Left cardiac atrium (tissue), 4 donors: ENCODE measurements around the gene ANKRD2. TPM values are rescaled to one million over a fixed set of nuclear protein-coding genes. Genes with fewer than 3 reads are reported as not detected.
A peak's percentile ranks its signal among the peaks of the same experiment; 100 is the strongest.
"Not testable (repeated sequence)": the region's sequence is repeated elsewhere in the genome, so short reads cannot be mapped to it uniquely, and the experiment has no call there.

ENCODE experiments used
- ATAC-seq, 2 donors: fragments of 200-7000 bp; cut with Tn5 transposase; one replicate each; pipeline ENCODE4 v1.9.1; 2020; ENCODE audit warnings: mild to moderate bottlenecking in 2 of 2, moderate library complexity in 2 of 2
- DNase-seq: peaks from one replicate; pipeline ENCODE4 v3.0.0-alpha.2; 2020
- intact Hi-C, 2 donors: fragments of 100-400 bp; cut with DNase I; formaldehyde crosslinking; loops; one replicate each; pipeline versions ENCODE4 v1.14.1 to v1.15.1; 2022 to 2023
- long read RNA-seq: library from polyadenylated mRNA; unstranded; transcript quantifications from one replicate; pipeline ENCODE4 v2.0.0, GENCODE V29; 2021
- total RNA-seq, 2 donors: library from RNA; stranded (reverse); fragmentation: NEBNext Ultra II Directional; extraction: Animal tissue kit (Norgen Biotek cat#: 25700); gene quantifications; one replicate each; pipeline ENCODE4 v1.2.1, GENCODE V29; 2021
- donor health status: DM: no; HTN: yes; CAD: no.
- donor health status: DM: no; HTN: yes; CAD: no; lungs with severe emphysema.
- donor health status: DM: yes; HTN: yes; CAD: no.
- donor health status: Dilated cardiomyopathy.

ANKRD2 gene
- total RNA-seq, result 10 to 100 TPM; 11.8 to 54.6 TPM
- long read RNA-seq, transcript ANKRD2-202 (9 exons, 1,449 nt), result major isoform, 7 of 10 reads
- long read RNA-seq, partial matches to known transcripts, result 3 of 10 reads
- long read RNA-seq, other reads (novel, unspliced or antisense), result 0 of 10 reads

- ATAC-seq, result peak; percentile 71 to 82
- intact Hi-C loops, result loop anchor here (2.0 to 5.0 kb wide), 2 partner anchors 38 to 40 kb away; no protein-coding TSS in a partner anchor
These were observed at the start of gene ANKRD2 for GRCh38 chr10:97572214-97572989. TSS of gene ANKRD2 (plus strand) at chr10:97572779. CDS start at chr10:97572789, 10 bp downstream.

DNA sequence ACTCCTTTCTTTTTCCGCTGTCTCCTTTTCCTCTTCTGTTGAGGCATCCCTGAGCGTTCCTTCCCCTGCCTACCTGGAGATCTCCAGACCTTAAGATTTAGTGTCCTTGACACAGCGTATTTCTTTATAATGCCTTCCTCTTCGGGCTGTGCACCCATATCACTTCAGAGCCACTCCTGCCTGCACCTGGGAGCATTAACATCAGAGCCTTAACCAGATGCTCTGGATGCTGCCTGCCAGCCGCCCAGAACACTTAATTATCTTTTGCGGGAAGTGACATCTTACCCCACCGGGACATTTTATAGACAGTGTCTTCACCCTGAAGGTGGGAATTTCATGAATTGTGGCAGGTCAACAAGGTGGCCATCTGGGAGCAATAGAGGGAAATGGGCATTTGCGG, 49.6 kb upstream of the ANKRD2 start:
- DNase-seq, result no peak
- ATAC-seq, result no peak
- intact Hi-C loops, result no loop called here

More at GRCh38 chr10:97572214-97572989, at the start of gene ANKRD2:
- DNase-seq, result peak; percentile 90

- intact Hi-C loops, result no loop called here
- ATAC-seq (no peak), DNase-seq (no peak)
These were observed 47.5 kb upstream of the ANKRD2 start for GRCh38 chr10:97525086-97525485.

DNA sequence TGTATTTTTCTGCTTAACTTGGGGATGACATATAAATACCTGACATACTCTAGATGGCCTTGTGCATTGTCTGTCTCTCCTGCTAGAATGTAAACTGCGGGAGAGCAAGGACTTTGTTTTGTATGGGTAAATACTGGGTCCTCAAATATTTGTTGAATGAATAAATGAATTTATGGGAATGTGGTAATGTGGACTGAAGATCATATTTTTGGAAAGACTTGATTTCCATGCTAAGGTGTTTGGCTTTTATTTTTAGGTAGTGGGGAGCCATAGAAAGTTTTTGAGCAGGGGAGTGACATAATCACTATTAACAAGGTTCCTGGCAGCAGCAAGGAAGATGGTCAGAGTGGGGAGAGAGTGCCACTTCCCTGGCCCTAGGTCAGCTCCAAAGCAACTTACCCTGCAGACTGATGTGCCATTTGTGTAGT, 46.9 kb upstream of the ANKRD2 start:
- no peak for DNase-seq
- intact Hi-C loops, result no loop called here
- no peak for ATAC-seq

GRCh38 chr10:97528876-97529275, 43.7 kb upstream of the ANKRD2 start:
- intact Hi-C loops, ATAC-seq, DNase-seq: not testable (repeated sequence)

DNA sequence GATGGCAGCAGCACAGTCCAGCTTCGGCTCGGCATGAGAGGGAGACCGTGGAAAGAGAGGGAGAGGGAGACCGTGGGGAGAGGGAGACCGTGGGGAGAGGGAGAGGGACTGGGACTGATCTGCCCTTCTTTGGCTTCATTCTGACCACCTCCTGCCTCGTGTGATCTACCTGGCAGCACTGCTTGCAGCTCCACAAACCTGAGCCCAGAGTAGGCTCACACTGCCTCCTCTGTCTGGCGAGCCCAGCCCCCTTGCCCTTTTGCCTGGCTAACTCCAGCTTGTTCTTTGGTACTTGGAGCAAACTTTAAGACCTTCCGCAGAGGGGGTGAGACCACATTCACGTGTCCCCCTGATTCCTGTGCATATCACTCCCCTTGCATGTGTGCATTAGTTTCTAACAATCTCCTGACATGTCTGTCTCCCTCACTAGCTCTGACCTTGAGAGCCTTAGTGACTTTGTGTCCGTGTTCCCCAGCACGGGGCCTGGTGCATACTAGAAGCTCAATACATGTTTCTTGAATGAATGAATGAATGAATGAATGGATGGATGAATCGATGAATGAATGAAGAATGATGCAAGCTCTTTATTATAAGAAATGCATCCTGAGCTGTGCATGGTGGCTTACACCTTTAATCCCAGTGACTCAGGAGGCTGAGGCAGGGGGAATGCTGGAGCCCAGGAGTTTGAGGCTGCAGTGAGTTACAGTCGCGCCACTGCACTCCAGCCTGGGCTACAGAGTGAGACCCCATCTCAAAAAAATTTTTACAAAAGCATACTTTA, 42.7 kb upstream of the ANKRD2 start:
- DNase-seq (no peak), ATAC-seq (no peak)
- intact Hi-C loops, result no loop called here

GRCh38 chr10:97531401-97531986, 41.1 kb upstream of the ANKRD2 start:
- no peak for ATAC-seq
- intact Hi-C loops, result no loop called here
- no peak for DNase-seq

- intact Hi-C loops, result no loop called here
- ATAC-seq (no peak), DNase-seq (no peak)
These were observed 39.5 kb upstream of the ANKRD2 start for GRCh38 chr10:97532935-97533671.

DNA sequence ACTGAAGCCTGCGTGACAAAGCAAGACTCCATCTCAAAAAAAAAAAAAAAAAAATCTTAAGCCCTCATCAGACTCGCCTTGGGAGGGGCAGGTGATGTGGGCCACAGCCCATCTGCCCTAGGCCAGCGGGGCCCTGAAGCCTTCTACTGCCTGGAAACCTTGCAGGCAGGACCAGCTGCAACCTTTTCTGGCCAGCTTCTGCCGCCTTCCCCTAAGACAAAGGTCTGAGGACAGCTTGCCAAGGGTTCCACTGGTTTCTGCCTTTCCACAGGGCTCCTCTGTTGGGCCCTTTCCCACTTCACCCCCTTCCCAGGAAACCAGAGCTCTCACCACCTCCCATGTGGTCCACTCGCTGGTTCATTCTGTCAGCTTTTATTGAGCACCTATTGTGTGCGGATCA, 38.7 kb upstream of the ANKRD2 start:
- intact Hi-C loops, result no loop called here
- ATAC-seq (no peak), DNase-seq (no peak)

DNA sequence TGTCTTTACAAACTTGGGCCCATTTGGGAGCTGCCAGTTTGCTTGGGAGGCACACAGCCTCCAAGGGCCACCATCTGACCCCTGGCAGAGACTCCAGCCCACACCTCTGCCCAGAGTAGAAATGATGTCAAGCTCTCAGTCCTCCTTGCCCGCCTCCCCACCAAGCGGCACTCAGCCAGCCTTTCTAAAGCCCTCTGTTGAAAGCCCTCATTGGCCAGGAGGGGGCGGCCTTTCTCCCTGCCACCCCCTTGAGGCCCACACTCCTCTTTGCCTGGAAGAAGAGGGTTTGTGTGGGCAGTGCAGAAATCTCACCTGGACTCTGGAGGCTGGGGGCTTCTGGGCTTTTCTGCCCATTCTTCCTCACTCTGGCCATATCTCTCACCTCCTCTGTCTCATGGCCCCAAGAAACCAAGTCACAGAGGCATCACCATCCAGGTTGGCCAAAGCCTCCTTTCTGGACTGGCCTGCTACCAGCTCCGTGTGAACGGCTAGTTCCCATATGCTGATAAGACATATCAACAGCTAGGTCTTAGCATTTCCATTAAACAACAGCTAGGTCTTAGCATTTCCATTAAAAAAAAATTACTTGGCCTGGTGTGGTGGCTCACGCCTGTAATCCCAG, 37.7 kb upstream of the ANKRD2 start:
- intact Hi-C loops, result no loop called here
- peak in 1 of 2 donors; percentile 42 for ATAC-seq
- DNase-seq, result no peak

DNA sequence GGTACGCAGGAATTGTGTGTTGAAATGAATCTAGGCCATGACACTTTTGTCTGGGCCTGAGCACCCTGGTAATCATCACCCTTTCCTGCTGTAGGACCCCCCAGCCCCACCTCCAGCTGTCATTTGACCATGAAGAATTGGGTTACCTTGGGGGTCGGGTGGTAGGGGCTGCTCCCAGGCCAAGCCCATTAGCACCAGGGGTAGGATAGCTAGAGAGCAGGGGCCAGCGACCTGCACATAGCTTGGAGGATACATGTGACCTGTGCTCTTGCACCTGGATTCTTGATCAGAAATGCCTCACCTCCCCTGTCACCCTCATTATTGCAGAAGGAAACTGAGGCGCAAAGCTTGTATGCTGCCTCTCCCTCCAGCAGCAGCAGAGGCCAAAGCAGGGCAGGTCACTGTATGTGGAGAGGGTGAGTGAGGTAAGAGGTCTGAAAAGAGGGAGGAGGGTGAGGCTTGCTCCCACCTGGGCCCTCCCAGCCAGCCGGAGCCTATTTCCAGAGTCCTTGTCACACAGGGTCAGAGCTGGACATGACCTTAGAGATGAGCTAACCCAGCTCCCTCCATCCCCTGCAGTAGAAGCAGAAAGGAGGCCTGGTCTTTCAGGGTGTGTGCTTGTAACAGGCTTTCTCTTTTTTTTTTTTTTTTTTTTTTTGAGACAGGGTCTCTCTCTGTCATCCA, 35.3 kb upstream of the ANKRD2 start:
- ATAC-seq, result no peak
- intact Hi-C loops, result no loop called here
- DNase-seq, result no peak

- ATAC-seq (no peak), DNase-seq (no peak)
- intact Hi-C loops, result no loop called here
These were observed 34.2 kb upstream of the ANKRD2 start for GRCh38 chr10:97538411-97538810.

GRCh38 chr10:97538839-97539238, 33.7 kb upstream of the ANKRD2 start:
- DNase-seq (no peak), ATAC-seq (no peak)
- intact Hi-C loops, result no loop called here

- ATAC-seq, result peak; percentile 32 to 59
- peak; percentile 63 for DNase-seq
- intact Hi-C loops, result loop anchor here (5.0 to 10.0 kb wide), 2 partner anchors 45 to 77 kb away; partner anchors contain the start of genes MMS19 (in 1 of the 2) and UBTD1 (in 1 of the 2)
These were observed 32.9 kb upstream of the ANKRD2 start for GRCh38 chr10:97539523-97540200.

DNA sequence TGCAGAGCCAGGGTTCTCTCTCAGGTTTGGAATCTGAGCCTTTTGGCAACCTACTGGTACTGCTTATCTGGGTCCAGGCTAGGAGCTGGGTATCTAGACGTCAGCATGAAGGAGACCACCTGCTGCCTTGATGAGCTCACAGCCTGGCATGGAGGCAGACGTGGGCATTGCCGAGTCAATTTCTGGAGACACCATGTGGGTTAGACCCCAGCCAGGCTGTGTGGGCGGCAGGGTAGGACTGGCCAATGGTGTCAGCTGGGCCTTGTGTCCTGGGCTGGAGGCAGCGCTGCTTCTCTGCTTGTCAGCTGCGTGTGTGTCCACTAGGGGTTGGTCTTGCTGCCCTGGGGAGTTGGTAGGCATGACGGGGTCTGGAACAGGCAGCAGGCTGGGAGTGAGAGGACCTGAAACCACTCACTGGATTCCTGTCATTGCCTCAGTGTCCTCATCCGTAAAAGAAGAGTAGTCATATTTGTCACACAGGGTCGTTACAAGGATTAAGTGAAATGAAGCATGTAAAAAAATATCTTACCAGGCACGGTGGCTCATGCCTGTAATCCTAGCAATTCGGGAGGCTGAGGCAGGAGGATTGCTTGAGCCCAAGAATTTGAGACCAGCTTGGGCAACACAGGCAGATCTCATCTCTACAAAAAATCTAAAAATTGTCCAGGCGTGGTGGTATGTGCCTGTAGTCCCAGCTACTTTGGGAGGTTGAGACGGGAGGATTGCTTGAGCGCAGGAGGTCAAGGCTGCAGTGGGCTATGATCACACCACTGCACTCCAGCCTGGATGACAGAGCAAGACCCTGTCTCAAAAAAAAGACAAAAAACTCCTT, 31.7 kb upstream of the ANKRD2 start:
- intact Hi-C loops, result loop anchor here (5.0 to 10.0 kb wide), 2 partner anchors 46 to 79 kb away; partner anchors contain the start of genes MMS19 (in 1 of the 2) and UBTD1 (in 1 of the 2)
- peak in 1 of 2 donors; percentile 5 for ATAC-seq

More for the DNA sequence above, 31.7 kb upstream of the ANKRD2 start:
- peak; percentile 57 for DNase-seq
